Measurements from ENCODE around the gene MAPKAP1.

The MAPKAP1 gene

GRCh38 chr9:125674981-125675973, 31.7 kb downstream of the MAPKAP1 start:
- no peak for DNase-seq

GRCh38 chr9:125672876-125673275, 34.1 kb downstream of the MAPKAP1 start:
- DNase-seq = no peak

- DNase-seq = no peak
Observed at GRCh38 chr9:125663127-125663526, 43.9 kb downstream of the MAPKAP1 start.

GRCh38 chr9:125660557-125660956, 46.5 kb downstream of the MAPKAP1 start:
- DNase-seq = no peak

GRCh38 chr9:125659954-125660353, 47.1 kb downstream of the MAPKAP1 start:
- DNase-seq = no peak

- no peak for DNase-seq
Observed at GRCh38 chr9:125659201-125659840, 47.7 kb downstream of the MAPKAP1 start.

- DNase-seq = no peak
Observed at GRCh38 chr9:125656560-125656959, 50.4 kb downstream of the MAPKAP1 start.

GRCh38 chr9:125655691-125656410, 51.2 kb downstream of the MAPKAP1 start:
- DNase-seq = no peak

GRCh38 chr9:125655066-125655633, 51.9 kb downstream of the MAPKAP1 start:
- no peak for DNase-seq

GRCh38 chr9:125654121-125654520, 52.9 kb downstream of the MAPKAP1 start:
- DNase-seq = no peak

GRCh38 chr9:125653325-125653724, 53.7 kb downstream of the MAPKAP1 start:
- DNase-seq = no peak

GRCh38 chr9:125652759-125653158, 54.2 kb downstream of the MAPKAP1 start:
- DNase-seq = no peak

GRCh38 chr9:125652233-125652594, 54.8 kb downstream of the MAPKAP1 start:
- no peak for DNase-seq

- DNase-seq = no peak
Observed at GRCh38 chr9:125651576-125652232, 55.3 kb downstream of the MAPKAP1 start.

- DNase-seq = no peak
Observed at GRCh38 chr9:125650271-125650737, 56.7 kb downstream of the MAPKAP1 start.

- no peak for DNase-seq
Observed at GRCh38 chr9:125649826-125650225, 57.2 kb downstream of the MAPKAP1 start.

GRCh38 chr9:125649315-125649714, 57.7 kb downstream of the MAPKAP1 start:
- DNase-seq = no peak

GRCh38 chr9:125648294-125648693, 58.7 kb downstream of the MAPKAP1 start:
- no peak for DNase-seq

- DNase-seq = no peak
Observed at GRCh38 chr9:125646621-125647100, 60.3 kb downstream of the MAPKAP1 start.

GRCh38 chr9:125646217-125646616, 60.8 kb downstream of the MAPKAP1 start:
- no peak for DNase-seq

GRCh38 chr9:125644819-125645507, 62.0 kb downstream of the MAPKAP1 start:
- DNase-seq = no peak

GRCh38 chr9:125642311-125642710, 64.7 kb downstream of the MAPKAP1 start:
- DNase-seq = no peak

Data from DMS153 (cell line).